HEK293 (cell line): Measurements from ENCODE around the gene SLC2A6.

Experiments
- SALL2 ChIP-seq: fragments of 450-650 bp; formaldehyde crosslinking; IDR thresholded peaks from 2 replicates; pipeline ENCODE4 v1.5.0; 2017; ENCODE audit warnings: missing biosample characterization, mild to moderate bottlenecking, missing genetic modification characterization, borderline replicate concordance
- ZFP3 ChIP-seq: fragments of 450-650 bp; formaldehyde crosslinking; IDR thresholded peaks from 2 replicates; pipeline ENCODE4 v1.5.1; 2016; ENCODE audit warnings: low read depth, missing biosample characterization, missing genetic modification characterization
- ZNF138 ChIP-seq: fragments of 450-650 bp; formaldehyde crosslinking; IDR thresholded peaks from 2 replicates; pipeline ENCODE4 v1.5.1; 2016; ENCODE audit warnings: missing biosample characterization, missing genetic modification characterization, borderline replicate concordance
- ZNF48 ChIP-seq: fragments of 450-650 bp; formaldehyde crosslinking; IDR thresholded peaks from 2 replicates; pipeline ENCODE4 v1.5.1; 2016; ENCODE audit warnings: missing biosample characterization, missing genetic modification characterization
- TF ChIP-seq, protein P1 (sequence below): fragments of 450-650 bp; formaldehyde crosslinking; IDR thresholded peaks from 2 replicates; pipeline ENCODE4 v1.5.1; 2016; ENCODE audit warnings: missing biosample characterization, missing genetic modification characterization
- TF ChIP-seq, protein P2 (sequence below): fragments of 450-650 bp; formaldehyde crosslinking; IDR thresholded peaks from 2 replicates; pipeline ENCODE4 v1.5.1; 2017; ENCODE audit warnings: missing biosample characterization, missing genetic modification characterization
- TF ChIP-seq, protein P3 (sequence below): fragments of 450-650 bp; formaldehyde crosslinking; IDR thresholded peaks from 2 replicates; pipeline ENCODE4 v1.5.1; 2016; ENCODE audit warnings: missing biosample characterization, missing genetic modification characterization
- TF ChIP-seq, protein P4 (sequence below): fragments of 450-650 bp; formaldehyde crosslinking; IDR thresholded peaks from 2 replicates; pipeline ENCODE4 v1.5.1; 2016; ENCODE audit warnings: missing biosample characterization, missing genetic modification characterization, low read depth
- TF ChIP-seq, protein P5 (sequence below): fragments of 450-650 bp; formaldehyde crosslinking; IDR thresholded peaks from 2 replicates; pipeline ENCODE4 v1.5.1; 2016; ENCODE audit warnings: missing biosample characterization, missing genetic modification characterization
- TF ChIP-seq, protein P6 (sequence below): fragments of 450-650 bp; formaldehyde crosslinking; IDR thresholded peaks from 2 replicates; pipeline ENCODE4 v1.5.1; 2016; ENCODE audit warnings: missing biosample characterization, missing genetic modification characterization
- TF ChIP-seq, protein P7 (sequence below): fragments of 450-650 bp; formaldehyde crosslinking; optimal IDR thresholded peaks from 2 replicates; pipeline ENCODE3; 2016; ENCODE audit warnings: missing biosample characterization, mild to moderate bottlenecking, missing genetic modification characterization
- TF ChIP-seq, protein P8 (sequence below): fragments of 450-650 bp; formaldehyde crosslinking; IDR thresholded peaks from 2 replicates; pipeline ENCODE4 v1.5.1; 2016; ENCODE audit warnings: missing biosample characterization, missing genetic modification characterization

DNA sequence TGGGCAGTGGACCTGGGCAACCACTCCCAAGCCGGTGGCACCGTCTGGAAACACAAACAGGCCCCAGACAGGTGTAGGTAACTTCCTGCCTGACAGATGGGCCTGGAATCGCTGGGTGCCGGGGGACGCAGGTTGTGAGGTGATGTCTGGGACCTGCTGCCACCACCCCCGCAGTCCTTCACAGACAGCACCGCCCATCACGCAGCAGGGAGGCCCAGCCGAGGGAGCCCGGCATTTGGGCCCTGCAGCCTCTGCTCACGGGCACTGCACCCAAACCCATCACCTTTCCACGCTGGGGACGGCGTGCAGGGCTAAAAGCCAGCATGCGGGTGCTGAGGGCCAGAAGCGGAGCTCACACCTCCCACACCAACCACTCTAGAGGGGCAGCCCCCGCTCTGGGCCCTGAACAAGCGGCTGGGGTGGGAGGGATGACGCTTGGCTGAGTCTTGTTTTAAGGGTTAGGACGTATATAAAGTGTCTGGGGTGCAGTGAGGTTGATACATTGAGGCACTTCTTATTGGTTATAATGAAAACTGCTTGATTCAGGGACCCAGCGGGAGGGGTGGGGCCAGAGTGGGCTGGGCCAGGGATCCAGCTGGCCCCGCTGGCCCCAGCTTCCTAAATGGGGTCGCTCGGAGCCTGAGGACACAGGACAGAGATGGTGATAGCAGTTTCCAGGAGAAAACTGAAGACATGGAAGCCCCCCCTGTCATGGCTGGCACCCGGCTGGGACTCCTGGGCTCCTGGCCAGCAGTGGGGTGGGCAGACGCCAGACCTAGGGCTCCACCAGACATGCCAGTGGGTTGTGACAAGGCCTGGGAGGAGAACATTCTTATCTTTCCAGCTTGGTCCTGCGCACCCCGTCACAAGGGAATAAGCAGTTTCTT, 34.6 kb upstream of the SLC2A6 start:
- TF ChIP-seq, protein P1, sequence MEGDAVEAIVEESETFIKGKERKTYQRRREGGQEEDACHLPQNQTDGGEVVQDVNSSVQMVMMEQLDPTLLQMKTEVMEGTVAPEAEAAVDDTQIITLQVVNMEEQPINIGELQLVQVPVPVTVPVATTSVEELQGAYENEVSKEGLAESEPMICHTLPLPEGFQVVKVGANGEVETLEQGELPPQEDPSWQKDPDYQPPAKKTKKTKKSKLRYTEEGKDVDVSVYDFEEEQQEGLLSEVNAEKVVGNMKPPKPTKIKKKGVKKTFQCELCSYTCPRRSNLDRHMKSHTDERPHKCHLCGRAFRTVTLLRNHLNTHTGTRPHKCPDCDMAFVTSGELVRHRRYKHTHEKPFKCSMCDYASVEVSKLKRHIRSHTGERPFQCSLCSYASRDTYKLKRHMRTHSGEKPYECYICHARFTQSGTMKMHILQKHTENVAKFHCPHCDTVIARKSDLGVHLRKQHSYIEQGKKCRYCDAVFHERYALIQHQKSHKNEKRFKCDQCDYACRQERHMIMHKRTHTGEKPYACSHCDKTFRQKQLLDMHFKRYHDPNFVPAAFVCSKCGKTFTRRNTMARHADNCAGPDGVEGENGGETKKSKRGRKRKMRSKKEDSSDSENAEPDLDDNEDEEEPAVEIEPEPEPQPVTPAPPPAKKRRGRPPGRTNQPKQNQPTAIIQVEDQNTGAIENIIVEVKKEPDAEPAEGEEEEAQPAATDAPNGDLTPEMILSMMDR: no peak
- no peak for TF ChIP-seq SALL2
- no peak for TF ChIP-seq ZNF48 (tag by site-specific recombination)
- TF ChIP-seq, protein P2, sequence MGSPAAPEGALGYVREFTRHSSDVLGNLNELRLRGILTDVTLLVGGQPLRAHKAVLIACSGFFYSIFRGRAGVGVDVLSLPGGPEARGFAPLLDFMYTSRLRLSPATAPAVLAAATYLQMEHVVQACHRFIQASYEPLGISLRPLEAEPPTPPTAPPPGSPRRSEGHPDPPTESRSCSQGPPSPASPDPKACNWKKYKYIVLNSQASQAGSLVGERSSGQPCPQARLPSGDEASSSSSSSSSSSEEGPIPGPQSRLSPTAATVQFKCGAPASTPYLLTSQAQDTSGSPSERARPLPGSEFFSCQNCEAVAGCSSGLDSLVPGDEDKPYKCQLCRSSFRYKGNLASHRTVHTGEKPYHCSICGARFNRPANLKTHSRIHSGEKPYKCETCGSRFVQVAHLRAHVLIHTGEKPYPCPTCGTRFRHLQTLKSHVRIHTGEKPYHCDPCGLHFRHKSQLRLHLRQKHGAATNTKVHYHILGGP: no peak
- TF ChIP-seq, protein P3, sequence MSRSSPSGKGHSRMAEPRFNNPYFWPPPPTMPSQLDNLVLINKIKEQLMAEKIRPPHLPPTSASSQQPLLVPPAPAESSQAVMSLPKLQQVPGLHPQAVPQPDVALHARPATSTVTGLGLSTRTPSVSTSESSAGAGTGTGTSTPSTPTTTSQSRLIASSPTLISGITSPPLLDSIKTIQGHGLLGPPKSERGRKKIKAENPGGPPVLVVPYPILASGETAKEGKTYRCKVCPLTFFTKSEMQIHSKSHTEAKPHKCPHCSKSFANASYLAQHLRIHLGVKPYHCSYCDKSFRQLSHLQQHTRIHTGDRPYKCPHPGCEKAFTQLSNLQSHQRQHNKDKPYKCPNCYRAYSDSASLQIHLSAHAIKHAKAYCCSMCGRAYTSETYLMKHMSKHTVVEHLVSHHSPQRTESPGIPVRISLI (tag by site-specific recombination): no peak
- TF ChIP-seq, protein P4, sequence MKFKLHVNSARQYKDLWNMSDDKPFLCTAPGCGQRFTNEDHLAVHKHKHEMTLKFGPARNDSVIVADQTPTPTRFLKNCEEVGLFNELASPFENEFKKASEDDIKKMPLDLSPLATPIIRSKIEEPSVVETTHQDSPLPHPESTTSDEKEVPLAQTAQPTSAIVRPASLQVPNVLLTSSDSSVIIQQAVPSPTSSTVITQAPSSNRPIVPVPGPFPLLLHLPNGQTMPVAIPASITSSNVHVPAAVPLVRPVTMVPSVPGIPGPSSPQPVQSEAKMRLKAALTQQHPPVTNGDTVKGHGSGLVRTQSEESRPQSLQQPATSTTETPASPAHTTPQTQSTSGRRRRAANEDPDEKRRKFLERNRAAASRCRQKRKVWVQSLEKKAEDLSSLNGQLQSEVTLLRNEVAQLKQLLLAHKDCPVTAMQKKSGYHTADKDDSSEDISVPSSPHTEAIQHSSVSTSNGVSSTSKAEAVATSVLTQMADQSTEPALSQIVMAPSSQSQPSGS (tag by site-specific recombination): no peak
- TF ChIP-seq ZNF138 (tag by site-specific recombination): no peak
- TF ChIP-seq, protein P5, sequence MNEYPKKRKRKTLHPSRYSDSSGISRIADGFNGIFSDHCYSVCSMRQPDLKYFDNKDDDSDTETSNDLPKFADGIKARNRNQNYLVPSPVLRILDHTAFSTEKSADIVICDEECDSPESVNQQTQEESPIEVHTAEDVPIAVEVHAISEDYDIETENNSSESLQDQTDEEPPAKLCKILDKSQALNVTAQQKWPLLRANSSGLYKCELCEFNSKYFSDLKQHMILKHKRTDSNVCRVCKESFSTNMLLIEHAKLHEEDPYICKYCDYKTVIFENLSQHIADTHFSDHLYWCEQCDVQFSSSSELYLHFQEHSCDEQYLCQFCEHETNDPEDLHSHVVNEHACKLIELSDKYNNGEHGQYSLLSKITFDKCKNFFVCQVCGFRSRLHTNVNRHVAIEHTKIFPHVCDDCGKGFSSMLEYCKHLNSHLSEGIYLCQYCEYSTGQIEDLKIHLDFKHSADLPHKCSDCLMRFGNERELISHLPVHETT (tag by site-specific recombination): no peak
- TF ChIP-seq, protein P6, sequence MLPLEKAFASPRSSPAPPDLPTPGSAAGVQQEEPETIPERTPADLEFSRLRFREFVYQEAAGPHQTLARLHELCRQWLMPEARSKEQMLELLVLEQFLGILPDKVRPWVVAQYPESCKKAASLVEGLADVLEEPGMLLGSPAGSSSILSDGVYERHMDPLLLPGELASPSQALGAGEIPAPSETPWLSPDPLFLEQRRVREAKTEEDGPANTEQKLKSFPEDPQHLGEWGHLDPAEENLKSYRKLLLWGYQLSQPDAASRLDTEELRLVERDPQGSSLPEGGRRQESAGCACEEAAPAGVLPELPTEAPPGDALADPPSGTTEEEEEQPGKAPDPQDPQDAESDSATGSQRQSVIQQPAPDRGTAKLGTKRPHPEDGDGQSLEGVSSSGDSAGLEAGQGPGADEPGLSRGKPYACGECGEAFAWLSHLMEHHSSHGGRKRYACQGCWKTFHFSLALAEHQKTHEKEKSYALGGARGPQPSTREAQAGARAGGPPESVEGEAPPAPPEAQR (tag by site-specific recombination): no peak
- TF ChIP-seq, protein P7, sequence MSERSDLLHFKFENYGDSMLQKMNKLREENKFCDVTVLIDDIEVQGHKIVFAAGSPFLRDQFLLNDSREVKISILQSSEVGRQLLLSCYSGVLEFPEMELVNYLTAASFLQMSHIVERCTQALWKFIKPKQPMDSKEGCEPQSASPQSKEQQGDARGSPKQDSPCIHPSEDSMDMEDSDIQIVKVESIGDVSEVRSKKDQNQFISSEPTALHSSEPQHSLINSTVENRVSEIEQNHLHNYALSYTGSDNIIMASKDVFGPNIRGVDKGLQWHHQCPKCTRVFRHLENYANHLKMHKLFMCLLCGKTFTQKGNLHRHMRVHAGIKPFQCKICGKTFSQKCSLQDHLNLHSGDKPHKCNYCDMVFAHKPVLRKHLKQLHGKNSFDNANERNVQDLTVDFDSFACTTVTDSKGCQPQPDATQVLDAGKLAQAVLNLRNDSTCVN (tag by site-specific recombination): no peak
- TF ChIP-seq ZFP3 (tag by site-specific recombination): no peak
- TF ChIP-seq, protein P8, sequence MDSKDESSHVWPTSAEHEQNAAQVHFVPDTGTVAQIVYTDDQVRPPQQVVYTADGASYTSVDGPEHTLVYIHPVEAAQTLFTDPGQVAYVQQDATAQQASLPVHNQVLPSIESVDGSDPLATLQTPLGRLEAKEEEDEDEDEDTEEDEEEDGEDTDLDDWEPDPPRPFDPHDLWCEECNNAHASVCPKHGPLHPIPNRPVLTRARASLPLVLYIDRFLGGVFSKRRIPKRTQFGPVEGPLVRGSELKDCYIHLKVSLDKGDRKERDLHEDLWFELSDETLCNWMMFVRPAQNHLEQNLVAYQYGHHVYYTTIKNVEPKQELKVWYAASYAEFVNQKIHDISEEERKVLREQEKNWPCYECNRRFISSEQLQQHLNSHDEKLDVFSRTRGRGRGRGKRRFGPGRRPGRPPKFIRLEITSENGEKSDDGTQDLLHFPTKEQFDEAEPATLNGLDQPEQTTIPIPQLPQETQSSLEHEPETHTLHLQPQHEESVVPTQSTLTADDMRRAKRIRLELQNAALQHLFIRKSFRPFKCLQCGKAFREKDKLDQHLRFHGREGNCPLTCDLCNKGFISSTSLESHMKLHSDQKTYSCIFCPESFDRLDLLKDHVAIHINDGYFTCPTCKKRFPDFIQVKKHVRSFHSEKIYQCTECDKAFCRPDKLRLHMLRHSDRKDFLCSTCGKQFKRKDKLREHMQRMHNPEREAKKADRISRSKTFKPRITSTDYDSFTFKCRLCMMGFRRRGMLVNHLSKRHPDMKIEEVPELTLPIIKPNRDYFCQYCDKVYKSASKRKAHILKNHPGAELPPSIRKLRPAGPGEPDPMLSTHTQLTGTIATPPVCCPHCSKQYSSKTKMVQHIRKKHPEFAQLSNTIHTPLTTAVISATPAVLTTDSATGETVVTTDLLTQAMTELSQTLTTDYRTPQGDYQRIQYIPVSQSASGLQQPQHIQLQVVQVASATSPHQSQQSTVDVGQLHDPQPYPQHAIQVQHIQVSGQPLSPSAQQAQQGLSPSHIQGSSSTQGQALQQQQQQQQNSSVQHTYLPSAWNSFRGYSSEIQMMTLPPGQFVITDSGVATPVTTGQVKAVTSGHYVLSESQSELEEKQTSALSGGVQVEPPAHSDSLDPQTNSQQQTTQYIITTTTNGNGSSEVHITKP (tag by site-specific recombination): no peak
